ENCODE results near the gene KRTAP5-7.

GRCh38 chr11:71537537-71537936, 10.5 kb downstream of the KRTAP5-7 start:
- TF ChIP-seq POLR2A (IDR thresholded peaks at IDR 0.05) (no peak), CTCF (IDR thresholded peaks at IDR 0.05) (no peak), POLR2AphosphoS5 (IDR thresholded peaks at IDR 0.05) (no peak), EP300 (IDR thresholded peaks at IDR 0.05) (no peak)
